Muscle of back (tissue), 11 donors: ENCODE data around the gene PLEKHO2. TPM values are rescaled to one million over a fixed set of nuclear protein-coding genes. Genes with fewer than 3 reads are reported as not detected.

ENCODE experiments used
- DNase-seq, 3 donors: peaks; one replicate each; pipeline versions ENCODE4 v3.0.0 to v3.0.0-alpha.2; 2013
- polyA plus RNA-seq, 10 donors: library from polyadenylated mRNA; unstranded; fragments of 120-200 nt; gene quantifications; one replicate each; pipeline ENCODE4 v1.2.1, GENCODE V29; 2013; ENCODE audit not compliant: insufficient read length in 10 of 10

The PLEKHO2 gene
- polyA plus RNA-seq, 10 donors: 12.7 to 17.2 (median 13.4) TPM

DNA sequence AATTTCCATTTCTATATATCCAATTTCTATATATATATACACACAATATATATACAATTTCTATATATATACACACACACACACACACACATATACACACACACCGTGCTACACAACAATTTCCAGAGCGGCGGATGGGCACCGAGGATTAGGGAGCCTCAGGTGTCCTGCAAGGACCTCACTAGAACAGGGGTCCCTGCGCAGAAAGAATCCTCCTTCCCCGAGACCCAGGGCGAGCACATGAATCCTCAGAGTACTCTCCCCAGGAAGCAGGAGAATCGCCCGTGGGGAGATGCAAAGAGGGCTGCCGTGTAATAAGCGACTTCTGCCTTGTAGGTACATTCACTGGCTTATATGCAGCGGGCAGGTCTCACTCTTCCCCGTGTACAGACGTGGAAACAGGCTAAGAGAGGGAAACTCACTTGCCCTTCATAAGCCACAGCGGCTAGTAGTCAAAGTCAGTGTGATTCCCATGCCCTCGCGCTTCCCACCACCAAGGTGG lies 16.7 kb upstream of the PLEKHO2 start:
- DNase-seq: no peak

- peak; percentile 96 to 99 (median 99) for DNase-seq
Observed at GRCh38 chr15:64825431-64826294, 16.1 kb upstream of the PLEKHO2 start, which contains the start of gene PIF1. Gene PIF1 (minus strand): TSS chr15:64825647. CDS start chr15:64824335, 1,312 bp downstream.

GRCh38 chr15:64828985-64829384 lies 12.7 kb upstream of the PLEKHO2 start:
- no peak for DNase-seq

DNA sequence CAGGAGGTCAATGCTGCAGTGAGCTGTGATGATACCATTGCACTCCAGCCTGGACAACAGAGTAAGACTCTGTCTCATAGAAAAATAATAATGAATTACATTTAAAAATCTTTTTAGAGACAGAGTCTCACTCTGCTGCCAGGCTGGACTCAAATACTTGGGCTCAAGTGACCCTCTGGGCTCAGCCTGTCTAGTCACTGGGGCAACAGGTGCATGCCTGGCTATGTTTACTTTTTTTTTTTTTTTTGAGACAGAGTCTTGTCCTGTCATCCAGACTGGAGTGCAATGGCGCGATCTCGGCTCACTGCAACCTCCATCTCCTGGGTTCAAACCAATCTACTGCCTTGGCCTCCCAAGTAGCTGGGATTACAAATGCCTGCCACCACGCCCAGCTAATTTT lies 8.0 kb upstream of the PLEKHO2 start:
- no peak for DNase-seq

- no peak for DNase-seq
Observed at GRCh38 chr15:64836023-64836536, 5.6 kb upstream of the PLEKHO2 start.

DNA sequence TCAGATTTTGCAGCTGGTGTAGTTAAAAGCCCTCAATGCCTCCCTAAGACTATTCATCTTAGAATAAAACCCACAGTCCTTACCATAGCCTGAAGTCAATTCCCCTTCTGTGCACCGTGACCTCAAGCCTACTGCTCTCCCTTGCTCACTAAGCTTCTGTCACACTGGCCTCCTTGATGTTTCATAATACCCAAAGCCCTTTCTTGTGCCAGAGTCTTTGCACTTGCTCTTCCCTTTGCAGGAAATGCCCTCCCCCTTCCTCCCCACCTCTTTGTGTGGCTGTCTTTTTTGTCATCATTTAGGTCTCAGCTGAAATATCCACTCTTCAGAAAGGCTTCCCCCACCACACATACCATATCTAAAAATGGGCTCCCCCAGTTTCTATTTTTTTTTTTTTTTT lies 4.2 kb upstream of the PLEKHO2 start:
- DNase-seq: no peak

DNA sequence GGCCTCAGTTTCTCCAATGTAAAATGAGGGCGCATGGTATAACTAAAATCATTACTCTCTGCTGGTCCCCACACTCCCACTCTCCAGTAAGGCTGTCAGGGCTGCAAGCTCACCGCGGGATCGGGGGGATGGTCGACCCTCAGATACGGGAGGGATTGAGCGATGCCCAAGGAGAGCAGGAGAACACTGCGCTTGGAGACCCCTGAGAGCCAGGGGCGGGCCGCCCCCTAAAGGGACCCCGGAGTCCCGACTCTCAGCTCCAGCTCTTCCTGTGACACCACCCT lies 713 bp upstream of the PLEKHO2 start:
- no peak for DNase-seq

DNA sequence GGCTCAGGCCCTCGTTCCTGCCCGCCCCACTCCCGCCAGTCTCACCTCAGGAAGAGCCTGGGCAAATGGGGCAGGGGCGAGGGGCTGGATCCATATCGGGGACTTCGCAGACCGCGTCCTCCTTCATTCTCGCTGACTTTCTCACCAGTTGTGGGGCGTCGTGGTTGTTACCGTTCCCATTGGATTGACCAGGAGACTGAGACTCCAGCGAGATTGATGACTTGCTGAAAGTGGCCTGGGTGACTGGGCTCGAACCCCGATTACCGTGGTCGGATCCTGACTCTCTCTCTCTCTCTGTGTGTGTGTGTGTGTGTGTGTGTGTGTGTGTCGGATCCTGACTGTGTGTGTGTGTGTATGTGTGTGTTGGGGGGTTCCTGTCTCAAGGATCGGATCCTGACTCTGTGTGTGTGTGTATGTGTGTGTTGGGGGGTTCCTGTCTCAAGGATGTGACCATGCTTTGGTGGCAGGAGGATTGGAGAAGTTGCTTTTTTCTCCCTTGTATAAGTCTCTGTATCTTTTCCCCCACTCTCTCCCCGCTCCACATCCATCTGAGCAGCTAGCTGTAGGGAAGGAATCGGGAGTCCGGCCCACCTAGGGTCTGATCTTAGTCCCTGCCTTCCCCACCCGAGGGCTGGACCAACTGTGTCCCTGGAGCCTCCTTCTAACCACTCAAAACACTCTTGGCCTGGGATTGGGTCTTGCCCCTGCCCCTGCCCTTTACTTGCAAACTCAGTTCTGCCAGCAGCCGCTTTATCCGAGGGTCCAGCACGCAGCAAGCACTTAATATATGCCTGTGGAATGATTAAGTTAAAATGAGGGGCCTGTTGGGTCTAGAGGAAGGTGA lies 603 bp downstream of the PLEKHO2 start:
- DNase-seq: peak in 1 of 3 donors; percentile 82

- peak in 1 of 3 donors; percentile 63 for DNase-seq
Observed at GRCh38 chr15:64842986-64843561, 1.4 kb downstream of the PLEKHO2 start.

GRCh38 chr15:64843991-64844390 lies 2.3 kb downstream of the PLEKHO2 start:
- no peak for DNase-seq

DNA sequence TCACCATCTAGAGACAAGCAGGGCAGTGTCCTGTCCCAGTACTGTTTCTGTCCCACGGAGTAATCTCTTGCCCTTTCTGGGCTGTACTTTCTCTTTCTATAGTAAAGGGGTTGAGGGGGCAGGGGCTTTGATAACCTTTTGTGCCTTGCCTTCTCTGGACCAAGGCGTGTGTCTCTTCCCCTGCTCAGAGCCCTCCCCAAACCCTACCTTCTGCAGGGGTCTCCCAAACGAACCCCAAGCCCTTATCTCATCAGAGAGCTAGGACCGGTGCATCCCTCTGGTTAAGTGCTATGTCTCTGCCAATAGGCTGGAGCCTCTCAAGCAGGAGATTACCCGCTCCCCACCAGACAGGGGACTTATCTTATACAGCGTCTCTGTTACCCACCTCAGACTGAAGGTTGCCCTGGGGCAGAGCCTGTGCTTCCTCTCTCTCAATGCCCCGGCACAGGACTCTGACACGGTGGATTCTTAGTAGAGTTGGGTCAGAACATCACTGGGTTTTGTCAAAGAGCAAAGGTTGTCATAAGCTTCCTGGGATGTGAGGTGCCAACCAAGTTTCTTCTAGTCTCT lies 2.9 kb downstream of the PLEKHO2 start:
- DNase-seq: no peak

DNA sequence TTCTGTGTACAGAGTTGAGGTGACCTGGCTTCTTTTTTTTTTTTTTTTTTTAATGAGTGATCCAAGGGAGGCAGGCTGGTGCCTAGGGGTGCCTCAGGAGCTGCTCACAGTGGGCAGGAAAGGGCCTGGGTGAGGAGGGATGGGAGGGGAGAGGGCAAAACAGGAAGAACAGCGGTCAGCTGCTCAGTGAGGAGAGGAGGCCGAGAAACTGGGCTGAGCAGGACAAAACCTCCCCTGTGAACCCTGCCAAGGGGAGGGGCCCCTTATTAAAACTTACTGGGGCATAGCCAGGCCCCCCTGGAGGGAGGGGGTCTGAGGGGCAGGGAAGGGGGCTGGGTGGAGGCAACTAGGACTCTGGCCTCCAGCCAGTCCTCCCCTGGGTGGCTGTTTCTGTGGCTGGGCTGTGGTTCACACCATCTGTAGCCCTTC lies 3.5 kb downstream of the PLEKHO2 start:
- DNase-seq: peak in 2 of 3 donors; percentile 46 to 67

DNA sequence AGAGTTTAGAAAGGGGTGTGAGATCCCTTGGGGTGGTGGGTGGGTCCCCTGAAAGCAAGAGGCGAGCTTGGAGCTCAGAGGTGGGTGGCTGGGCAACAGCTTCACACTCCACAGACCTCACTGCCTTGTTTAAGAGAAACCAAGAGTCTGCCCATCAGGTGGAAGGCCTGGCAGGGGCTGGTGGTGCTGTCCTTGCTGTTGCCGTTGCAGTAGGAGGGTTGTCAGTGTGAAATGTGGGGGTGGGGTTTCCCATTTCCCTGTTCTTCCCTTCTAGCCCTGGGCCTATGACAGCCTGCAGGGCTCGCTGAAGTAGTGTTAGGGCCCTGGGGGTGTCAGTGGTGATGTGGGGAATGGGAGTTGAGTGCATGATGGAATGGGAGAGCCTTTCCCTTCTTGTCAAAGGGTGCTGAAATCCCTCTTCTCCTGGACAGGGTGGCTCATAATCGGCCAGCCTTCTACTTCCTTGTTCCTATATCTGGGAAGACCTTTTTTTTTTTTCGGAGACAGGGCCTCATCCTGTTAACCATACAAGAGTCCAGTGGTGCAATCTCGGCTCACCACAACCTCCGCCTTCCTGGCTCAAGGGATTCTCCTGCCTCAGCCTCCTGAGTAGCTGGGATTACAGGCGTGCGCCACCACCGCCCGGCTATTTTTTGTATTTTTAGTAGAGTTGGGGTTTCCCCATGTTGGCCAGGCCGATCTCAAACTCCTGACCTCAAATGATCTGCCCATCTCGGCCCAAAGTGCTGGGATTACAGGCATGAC lies 4.3 kb downstream of the PLEKHO2 start:
- peak in 1 of 3 donors; percentile 4 for DNase-seq

GRCh38 chr15:64847016-64847415 lies 5.3 kb downstream of the PLEKHO2 start:
- DNase-seq: peak in 1 of 3 donors; percentile 11

DNA sequence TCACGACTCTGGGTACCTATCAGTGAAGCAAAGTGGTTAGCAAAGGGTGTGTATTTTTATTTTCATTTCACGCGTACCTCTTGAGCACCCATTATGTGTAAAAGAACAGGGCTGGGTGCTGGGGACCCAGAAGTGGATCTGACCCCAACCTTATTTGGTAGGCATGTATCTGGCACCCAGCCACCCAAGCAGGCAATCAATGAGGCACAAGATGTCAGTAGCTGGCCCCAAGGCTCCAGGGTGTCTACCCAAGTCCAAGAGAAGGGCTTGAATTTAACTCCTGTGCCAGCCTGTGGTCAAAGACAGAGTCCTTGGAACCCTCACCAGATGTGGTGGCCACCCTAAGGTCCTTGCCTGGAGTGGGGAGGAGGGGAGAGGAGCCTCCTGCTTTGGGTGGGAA lies 5.7 kb downstream of the PLEKHO2 start:
- peak in 1 of 3 donors; percentile 1 for DNase-seq

DNA sequence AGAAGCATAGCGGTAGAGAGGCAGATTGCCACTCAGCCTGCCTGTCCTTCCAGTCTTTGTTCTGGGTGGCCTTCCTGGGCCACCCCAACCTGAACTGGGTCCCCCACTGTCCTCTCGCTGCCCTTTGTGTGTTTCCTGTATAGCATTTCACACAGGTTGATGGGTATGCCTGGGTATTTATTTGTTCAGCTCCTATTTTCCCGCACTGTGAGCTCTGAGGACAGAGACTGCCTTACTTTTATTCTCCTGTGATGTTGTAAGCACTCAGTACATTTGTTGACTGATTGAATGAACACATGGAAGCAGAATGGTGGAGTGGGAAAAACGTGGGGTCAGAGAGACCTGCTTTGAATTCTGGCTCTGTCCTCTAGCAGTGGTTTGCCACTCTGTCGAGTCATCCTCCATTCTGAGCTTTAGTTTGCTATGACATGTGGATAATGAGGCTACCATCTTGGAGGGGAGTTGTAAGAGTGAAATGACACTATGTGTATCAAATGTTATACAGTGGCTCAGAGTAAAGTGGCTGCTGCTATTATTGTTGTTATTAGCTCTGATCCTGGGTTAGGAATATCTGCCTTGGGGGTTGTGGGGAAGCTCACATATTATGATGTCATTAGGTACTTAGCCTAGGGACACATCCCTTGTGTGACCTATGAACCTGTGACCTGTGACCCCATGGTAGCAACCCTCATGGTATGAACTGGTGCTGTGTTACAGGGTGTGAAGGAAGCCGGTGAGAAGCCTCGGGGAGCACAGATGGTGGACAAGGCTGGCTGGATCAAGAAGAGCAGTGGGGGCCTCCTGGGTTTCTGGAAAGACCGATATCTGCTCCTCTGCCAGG lies 6.4 kb downstream of the PLEKHO2 start:
- DNase-seq: no peak

DNA sequence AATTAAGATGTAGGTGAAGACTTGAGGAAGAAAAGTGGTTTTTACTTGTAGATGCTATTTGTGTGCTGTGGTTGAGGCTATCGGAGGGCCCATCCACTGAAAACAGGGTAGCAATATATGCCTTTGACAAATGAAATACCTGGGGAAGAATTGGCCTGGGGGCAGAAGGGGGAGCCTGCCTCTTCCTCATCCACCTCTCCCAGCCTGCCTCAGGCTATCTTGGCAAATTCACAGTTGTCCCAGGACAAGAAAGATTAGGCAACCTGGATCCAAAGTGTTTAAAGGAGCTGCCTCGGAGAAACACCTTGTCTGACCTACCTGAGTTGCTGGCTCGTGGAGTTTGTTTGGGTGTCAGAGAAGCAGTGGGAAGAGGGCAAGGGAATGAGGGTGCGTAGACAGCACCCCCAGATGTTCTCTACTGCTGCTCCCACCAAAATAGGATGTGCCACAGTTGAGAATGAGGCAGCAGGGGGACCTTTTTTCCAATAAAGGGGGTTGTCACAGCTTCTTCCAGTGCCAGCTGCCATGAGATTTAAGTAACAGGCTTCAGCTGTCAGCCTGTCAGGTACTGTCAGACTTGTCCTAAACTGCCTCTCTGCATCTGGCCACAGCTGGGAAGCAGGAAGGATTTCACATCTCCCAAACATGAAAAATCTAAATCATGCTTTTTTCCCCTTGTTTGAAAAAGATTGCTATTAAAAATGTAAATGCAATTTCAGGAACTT lies 9.2 kb downstream of the PLEKHO2 start:
- no peak for DNase-seq

- peak in 1 of 3 donors; percentile 72 for DNase-seq
Observed at GRCh38 chr15:64851503-64851840, 9.8 kb downstream of the PLEKHO2 start.

DNA sequence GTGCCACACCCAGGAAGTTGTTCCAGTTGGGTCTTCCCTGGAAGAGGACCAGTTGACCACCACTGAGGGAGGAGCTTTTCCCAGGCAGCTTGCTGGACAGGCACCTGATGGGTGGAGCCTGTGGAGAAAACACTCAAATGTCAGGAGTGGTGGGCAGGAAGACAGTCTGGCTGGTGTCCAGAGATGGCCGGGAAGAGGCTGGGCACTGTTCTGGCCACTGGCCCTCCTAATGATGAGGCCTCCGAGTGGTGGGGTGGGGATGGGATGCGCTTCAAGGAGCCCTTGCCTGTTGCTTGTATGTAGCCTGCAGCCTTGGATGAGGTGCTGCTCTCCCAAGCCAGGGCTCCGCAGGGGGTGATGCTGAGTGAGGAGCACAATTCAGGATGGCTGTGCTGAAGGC lies 12.3 kb downstream of the PLEKHO2 start:
- DNase-seq: peak in 1 of 3 donors; percentile 11
